Astrocyte (in vitro differentiated cells and primary cell): Measurements from ENCODE around the gene CYLD. TPM values are rescaled to one million over a fixed set of nuclear protein-coding genes. Genes with fewer than 3 reads are reported as not detected.

Source experiments
- DNase-seq: peaks from one replicate; pipeline ENCODE4 v3.0.0-alpha.2; 2010; ENCODE audit warnings: low read depth
- FAIRE-seq: peaks from 2 replicates; lab custom pipeline; 2011; peaks lifted over from hg19 to GRCh38; lab: Jason Lieb, UNC
- H2AFZ ChIP-seq: 2 replicates; pipeline ENCODE4 v1.6.0; 2012; ENCODE audit warnings: low read depth, low read length, inconsistent platforms
- H3K27ac ChIP-seq: 2 replicates; pipeline ENCODE4 v1.5.1; 2011; ENCODE audit warnings: low read depth, low read length, inconsistent platforms
- H3K27me3 ChIP-seq: 2 replicates; pipeline ENCODE4 v1.6.0; 2011; ENCODE audit warnings: low read length, inconsistent platforms; ENCODE audit not compliant: insufficient read depth
- H3K36me3 ChIP-seq: 2 replicates; pipeline ENCODE4 v1.5.1; 2011; ENCODE audit warnings: low read length, inconsistent platforms; ENCODE audit not compliant: insufficient read depth
- H3K4me1 ChIP-seq: 2 replicates; pipeline ENCODE4 v1.5.1; 2011; ENCODE audit warnings: low read length, inconsistent platforms; ENCODE audit not compliant: insufficient read depth
- H3K4me2 ChIP-seq: 2 replicates; pipeline ENCODE4 v1.6.0; 2012; ENCODE audit warnings: low read length, inconsistent platforms
- H3K4me3 ChIP-seq: 2 replicates; pipeline ENCODE4 v1.5.1; 2011; ENCODE audit warnings: low read depth, mild to moderate bottlenecking, low read length, inconsistent platforms; ENCODE audit not compliant: insufficient read depth
- H3K79me2 ChIP-seq: 2 replicates; pipeline ENCODE4 v1.6.0; 2012; ENCODE audit warnings: mild to moderate bottlenecking, low read length, inconsistent platforms; ENCODE audit not compliant: insufficient read depth
- H3K9ac ChIP-seq: 2 replicates; pipeline ENCODE4 v1.6.0; 2012; ENCODE audit warnings: mild to moderate bottlenecking, low read length, inconsistent platforms
- H3K9me3 ChIP-seq: 2 replicates; pipeline ENCODE4 v1.5.1; 2012; ENCODE audit warnings: low read depth, mild to moderate bottlenecking, low read length, inconsistent platforms; ENCODE audit not compliant: insufficient read depth
- H4K20me1 ChIP-seq: 2 replicates; pipeline ENCODE4 v1.6.0; 2012; ENCODE audit warnings: low read length, inconsistent platforms; ENCODE audit not compliant: insufficient read depth
- H3K27ac Mint-ChIP-seq: one replicate; pipeline ENCODE4 v1.8.0; 2021; ENCODE audit warnings: mild to moderate bottlenecking, mixed read lengths; ENCODE audit not compliant: unreplicated experiment
- H3K27me3 Mint-ChIP-seq: one replicate; pipeline ENCODE4 v1.8.0; 2021; ENCODE audit warnings: low read depth, mixed read lengths; ENCODE audit not compliant: unreplicated experiment
- H3K36me3 Mint-ChIP-seq: one replicate; pipeline ENCODE4 v1.8.0; 2021; ENCODE audit warnings: low read depth, mixed read lengths; ENCODE audit not compliant: unreplicated experiment
- H3K4me1 Mint-ChIP-seq: one replicate; pipeline ENCODE4 v1.8.0; 2021; ENCODE audit warnings: low read depth, mixed read lengths; ENCODE audit not compliant: unreplicated experiment
- H3K4me3 Mint-ChIP-seq: one replicate; pipeline ENCODE4 v1.8.0; 2021; ENCODE audit warnings: mild to moderate bottlenecking, moderate library complexity, mixed read lengths; ENCODE audit not compliant: unreplicated experiment
- H3K9me3 Mint-ChIP-seq: one replicate; pipeline ENCODE4 v1.8.0; 2021; ENCODE audit warnings: mild to moderate bottlenecking, mixed read lengths; ENCODE audit not compliant: unreplicated experiment
- CTCF ChIP-seq: IDR thresholded peaks from 2 replicates; pipeline ENCODE4 v1.5.1; 2011; ENCODE audit warnings: low read depth, mild to moderate bottlenecking, inconsistent platforms, low read length, moderate library complexity; ENCODE audit not compliant: insufficient read depth
- EZH2 ChIP-seq: IDR thresholded peaks from 2 replicates; pipeline ENCODE4 v1.6.1; 2012; ENCODE audit warnings: mild to moderate bottlenecking, low read length, inconsistent platforms; ENCODE audit not compliant: insufficient read depth
- total RNA-seq: library from RNA; stranded (reverse); gene quantifications from 2 replicates; pipeline ENCODE4 v1.2.1, GENCODE V29; 2021

Gene CYLD
- total RNA-seq, 1 donor from 2014 or later, result 34.2 TPM

- Histone ChIP-seq H3K27me3 (peaks cover 2% of the 10 kb centered on the region), H4K20me1 (no peaks in the 10 kb centered on the region), H2AFZ (no peak overlapping the region), H3K4me2 (no peak overlapping the region), H3K27ac (no peak overlapping the region), H3K9me3 (no peaks in the 10 kb centered on the region), H3K9ac (no peak overlapping the region), H3K79me2 (no peaks in the 10 kb centered on the region), H3K4me1 (no peaks in the 10 kb centered on the region), H3K4me3 (no peak overlapping the region), H3K36me3 (no peaks in the 10 kb centered on the region)
- no peak for FAIRE-seq
- H3K4me1 Mint-ChIP-seq, result peaks cover 3% of the 10 kb centered on the region
- no peak overlapping the region for H3K4me3 Mint-ChIP-seq
- TF ChIP-seq CTCF, result no peak
- no peak for TF ChIP-seq EZH2
- H3K36me3 Mint-ChIP-seq, result no peaks in the 10 kb centered on the region
- H3K9me3 Mint-ChIP-seq, result peaks cover 5% of the 10 kb centered on the region
- peaks cover 19% of the 10 kb centered on the region for H3K27me3 Mint-ChIP-seq
- no peak overlapping the region for H3K27ac Mint-ChIP-seq
- no peak for DNase-seq
Measured at GRCh38 chr16:50731989-50732832, 9.7 kb upstream of the CYLD start.

- no peak overlapping the region for H3K4me3 Mint-ChIP-seq
- no peaks in the 10 kb centered on the region for H3K4me1 ChIP-seq
- no peak for FAIRE-seq
Measured at GRCh38 chr16:50733468-50733867, 8.4 kb upstream of the CYLD start.

More at GRCh38 chr16:50733468-50733867, 8.4 kb upstream of the CYLD start:
- Histone ChIP-seq H3K9ac (no peak overlapping the region), H3K27ac (no peak overlapping the region), H4K20me1 (no peaks in the 10 kb centered on the region), H2AFZ (no peak overlapping the region), H3K4me3 (no peak overlapping the region), H3K27me3 (peaks cover 4% of the 10 kb centered on the region), H3K4me2 (no peak overlapping the region), H3K9me3 (no peaks in the 10 kb centered on the region), H3K36me3 (no peaks in the 10 kb centered on the region), H3K79me2 (no peaks in the 10 kb centered on the region)
- no peak for DNase-seq
- no peak for TF ChIP-seq EZH2
- no peak for TF ChIP-seq CTCF
- H3K27me3 Mint-ChIP-seq, result peaks cover 25% of the 10 kb centered on the region
- peaks cover 5% of the 10 kb centered on the region for H3K9me3 Mint-ChIP-seq
- H3K36me3 Mint-ChIP-seq, result no peaks in the 10 kb centered on the region
- H3K4me1 Mint-ChIP-seq, result peaks cover 3% of the 10 kb centered on the region
- H3K27ac Mint-ChIP-seq, result no peak overlapping the region
